BJ (cell line): ENCODE measurements around the gene FRMD4A. TPM values are rescaled to one million over a fixed set of nuclear protein-coding genes. Genes with fewer than 3 reads are reported as not detected.

ENCODE experiments used
- CTCF ChIA-PET: fragments of 350-600 bp; formaldehyde crosslinking; extraction: SDS; loops from one replicate; lab custom pipeline; 2021; ENCODE audit warnings: antibody characterized with exemption, inconsistent platforms; lab: Yijun Ruan, JAX
- POLR2A ChIA-PET: fragments of 300-600 bp; sonication (Branson Sonifier 250); formaldehyde crosslinking; extraction: SDS; loops from one replicate; lab custom pipeline; 2021; ENCODE audit warnings: antibody characterized with exemption; lab: Charles Lee
- DNase-seq: peaks from one replicate; pipeline ENCODE4 v3.0.0-alpha.2; 2011; ENCODE audit warnings: low read depth
- H3K27me3 ChIP-seq: 2 replicates; pipeline ENCODE4 v1.6.0; 2011; ENCODE audit warnings: low read length; ENCODE audit not compliant: control insufficient read depth, insufficient read depth
- H3K36me3 ChIP-seq: 2 replicates; pipeline ENCODE4 v1.5.1; 2011; ENCODE audit warnings: low read length; ENCODE audit not compliant: control insufficient read depth, insufficient read depth
- H3K4me3 ChIP-seq: 2 replicates; pipeline ENCODE4 v1.5.1; 2011; ENCODE audit warnings: low read depth, mild to moderate bottlenecking, control low read depth, low read length
- polyA plus RNA-seq: library from polyadenylated mRNA; depleted of rRNA; stranded (reverse); fragments of >200 nt; gene quantifications from 2 replicates; pipeline ENCODE4 v1.2.3, GENCODE V29; 2011
- TF ChIP-seq, protein P1 (sequence below): IDR thresholded peaks from 2 replicates; pipeline ENCODE4 v1.5.1; 2011; ENCODE audit warnings: low read depth, mild to moderate bottlenecking, control low read depth, inconsistent platforms, low read length, moderate library complexity; ENCODE audit not compliant: insufficient read depth

FRMD4A gene
- polyA plus RNA-seq, 1 experiment = 31.6 TPM

DNA sequence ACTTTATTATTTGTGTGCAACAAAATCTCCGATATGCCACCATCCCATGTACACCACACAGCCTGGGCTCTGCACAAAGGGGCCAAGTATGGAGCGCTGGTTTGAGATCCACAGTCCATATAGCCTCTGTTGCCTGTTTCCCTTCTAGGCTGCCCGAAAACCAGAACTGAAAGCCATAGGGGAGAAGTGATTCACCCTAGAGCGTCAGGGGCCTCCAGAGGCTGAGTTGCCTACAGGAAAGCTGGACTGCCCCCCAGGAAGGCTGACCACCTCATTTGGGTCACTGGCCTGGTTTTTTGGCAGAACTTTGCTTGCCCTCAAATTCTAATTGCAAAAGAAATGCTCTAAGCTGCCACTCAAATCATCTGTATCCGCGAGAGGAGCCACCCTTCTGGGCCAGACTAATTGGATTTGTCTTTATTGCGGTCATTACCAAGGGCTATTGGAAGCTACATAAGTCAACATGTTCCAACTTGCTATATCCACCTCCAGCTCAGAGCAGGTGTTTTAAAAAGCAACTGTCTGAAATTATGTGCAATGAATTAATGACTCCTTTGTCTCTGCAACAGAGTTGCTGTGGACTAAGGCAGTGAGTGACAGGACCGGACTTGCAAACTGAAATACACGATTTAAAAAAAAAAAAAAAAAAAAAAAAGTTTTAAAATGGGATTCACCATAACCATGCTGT lies 28.3 kb upstream of the FRMD4A start:
- TF ChIP-seq, protein P1, sequence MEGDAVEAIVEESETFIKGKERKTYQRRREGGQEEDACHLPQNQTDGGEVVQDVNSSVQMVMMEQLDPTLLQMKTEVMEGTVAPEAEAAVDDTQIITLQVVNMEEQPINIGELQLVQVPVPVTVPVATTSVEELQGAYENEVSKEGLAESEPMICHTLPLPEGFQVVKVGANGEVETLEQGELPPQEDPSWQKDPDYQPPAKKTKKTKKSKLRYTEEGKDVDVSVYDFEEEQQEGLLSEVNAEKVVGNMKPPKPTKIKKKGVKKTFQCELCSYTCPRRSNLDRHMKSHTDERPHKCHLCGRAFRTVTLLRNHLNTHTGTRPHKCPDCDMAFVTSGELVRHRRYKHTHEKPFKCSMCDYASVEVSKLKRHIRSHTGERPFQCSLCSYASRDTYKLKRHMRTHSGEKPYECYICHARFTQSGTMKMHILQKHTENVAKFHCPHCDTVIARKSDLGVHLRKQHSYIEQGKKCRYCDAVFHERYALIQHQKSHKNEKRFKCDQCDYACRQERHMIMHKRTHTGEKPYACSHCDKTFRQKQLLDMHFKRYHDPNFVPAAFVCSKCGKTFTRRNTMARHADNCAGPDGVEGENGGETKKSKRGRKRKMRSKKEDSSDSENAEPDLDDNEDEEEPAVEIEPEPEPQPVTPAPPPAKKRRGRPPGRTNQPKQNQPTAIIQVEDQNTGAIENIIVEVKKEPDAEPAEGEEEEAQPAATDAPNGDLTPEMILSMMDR = no peak
- DNase-seq = no peak
- H3K36me3 ChIP-seq = no peaks in the 10 kb centered on the region
- CTCF ChIA-PET = interaction anchor here (1.4 kb wide), 1 partner anchor 162 kb away, joined by 5 read pairs; no protein-coding TSS in a partner anchor
- peaks cover 13% of the 10 kb centered on the region for H3K27me3 ChIP-seq
- POLR2A ChIA-PET = no interaction called here
- no peak overlapping the region for H3K4me3 ChIP-seq

GRCh38 chr10:14356921-14357320 lies 26.2 kb upstream of the FRMD4A start:
- Histone ChIP-seq H3K36me3 (no peaks in the 10 kb centered on the region), H3K27me3 (peaks cover 11% of the 10 kb centered on the region), H3K4me3 (no peak overlapping the region)
- POLR2A ChIA-PET = no interaction called here
- TF ChIP-seq, protein P1 = no peak
- CTCF ChIA-PET = interaction anchor here (1.1 kb wide), 1 partner anchor 40 kb away, joined by 3 read pairs; no protein-coding TSS in a partner anchor
- peak; percentile 40 for DNase-seq

DNA sequence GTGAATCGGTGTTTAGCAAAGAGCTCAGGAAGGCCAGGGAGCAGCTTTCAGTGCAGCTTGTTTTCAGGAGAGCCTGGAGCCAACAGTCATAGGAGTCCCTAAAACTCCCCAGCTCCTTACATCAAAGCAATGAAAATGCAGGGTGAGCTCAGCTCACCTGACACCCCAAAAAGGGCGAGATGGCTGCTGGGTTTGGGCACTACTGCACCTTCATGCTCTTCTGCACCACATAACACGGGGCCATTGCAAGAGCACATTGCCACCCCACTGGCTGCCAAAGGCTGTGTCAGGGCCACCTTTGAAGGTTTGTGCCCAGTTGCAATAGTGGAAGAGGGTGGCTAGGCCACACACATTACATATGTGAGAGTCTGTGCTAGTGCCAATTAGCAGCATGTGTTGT lies 25.0 kb upstream of the FRMD4A start:
- H3K27me3 ChIP-seq = peaks cover 11% of the 10 kb centered on the region
- CTCF ChIA-PET = interaction anchor here (0.6 kb wide), 1 partner anchor 77 kb away, joined by 3 read pairs; no protein-coding TSS in a partner anchor

DNA sequence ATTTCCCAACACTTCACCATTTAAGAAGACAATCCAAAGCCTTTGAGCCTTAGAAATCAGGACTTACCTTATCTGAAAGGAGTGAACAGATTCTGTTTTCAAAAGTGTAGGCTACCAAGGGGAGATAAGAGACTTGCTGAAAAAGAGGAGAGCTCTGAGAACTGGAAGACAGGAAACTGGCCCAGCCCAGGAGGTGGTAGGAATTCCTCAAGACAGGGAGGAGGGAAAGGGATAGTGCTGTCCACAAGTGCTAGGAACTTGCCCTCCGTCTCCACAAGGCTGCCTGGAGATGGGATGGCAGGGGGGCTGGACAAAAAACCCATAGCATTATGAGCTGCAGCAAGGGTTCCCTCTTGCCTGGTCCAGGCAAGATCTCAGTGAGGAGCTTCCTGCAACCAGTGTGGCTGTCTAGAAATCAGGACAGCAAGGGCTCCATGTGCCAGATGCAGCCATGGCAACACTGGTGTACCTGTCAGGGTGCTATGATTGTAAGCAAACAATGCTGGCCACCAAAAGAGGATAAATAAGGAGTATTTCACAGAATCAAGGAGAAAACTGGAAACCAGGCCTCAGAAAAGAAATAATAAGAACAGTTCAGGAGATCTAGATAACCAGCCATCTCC lies 22.7 kb upstream of the FRMD4A start:
- CTCF ChIA-PET = no interaction called here
- Histone ChIP-seq H3K36me3 (no peaks in the 10 kb centered on the region), H3K27me3 (peaks cover 12% of the 10 kb centered on the region), H3K4me3 (no peak overlapping the region)
- no peak for DNase-seq
- TF ChIP-seq, protein P1 = no peak
- POLR2A ChIA-PET = no interaction called here

More for the DNA sequence above, 25.0 kb upstream of the FRMD4A start:
- POLR2A ChIA-PET = no interaction called here
- TF ChIP-seq, protein P1 = no peak
- no peaks in the 10 kb centered on the region for H3K36me3 ChIP-seq
- no peak overlapping the region for H3K4me3 ChIP-seq
- no peak for DNase-seq

- TF ChIP-seq, protein P1 = no peak
- no peak for DNase-seq
- peaks cover 4% of the 10 kb centered on the region for H3K27me3 ChIP-seq
- H3K36me3 ChIP-seq = no peaks in the 10 kb centered on the region
- H3K4me3 ChIP-seq = no peak overlapping the region
- POLR2A ChIA-PET = no interaction called here
- CTCF ChIA-PET = interaction anchor here (1.0 kb wide), 1 partner anchor 10 kb away, joined by 3 read pairs; no protein-coding TSS in a partner anchor
Observed at GRCh38 chr10:14350006-14350405, 19.3 kb upstream of the FRMD4A start.
